Measurements from ENCODE around the gene MIPEP.

The MIPEP gene

GRCh38 chr13:23850134-23850533 lies 39.1 kb downstream of the MIPEP start:
- POLR2A ChIA-PET = no interaction called here
- no peak for TF ChIP-seq PRDM2 (tag by site-specific recombination; IDR thresholded peaks at IDR 0.05; ENCODE audit: borderline replicate concordance)
- TF ChIP-seq ZNF280D (tag by site-specific recombination; IDR thresholded peaks at IDR 0.05) = no peak
- no peak for TF ChIP-seq EGR2 (tag by site-specific recombination; IDR thresholded peaks at IDR 0.05; ENCODE audit: low read depth)
- TF ChIP-seq ZNF658 (tag by site-specific recombination; IDR thresholded peaks at IDR 0.05) = no peak
- TF ChIP-seq ZNF585B (tag by site-specific recombination; IDR thresholded peaks at IDR 0.05) = no peak
- TF ChIP-seq ZNF354C (tag by site-specific recombination; IDR thresholded peaks at IDR 0.05; ENCODE audit: borderline replicate concordance, low read depth) = no peak
- TF ChIP-seq ZSCAN18 (tag by site-specific recombination; IDR thresholded peaks at IDR 0.05) = no peak
- TF ChIP-seq ZNF132 (tag by site-specific recombination; IDR thresholded peaks at IDR 0.05; ENCODE audit: borderline replicate concordance) = no peak
- TF ChIP-seq ZNF391 (tag by site-specific recombination; IDR thresholded peaks at IDR 0.05; ENCODE audit: borderline replicate concordance, low read depth) = no peak
- H3K4me1 ChIP-seq (ENCODE audit: control insufficient read depth, insufficient read depth, low read length) = no peaks in the 10 kb centered on the region
- no peaks in the 10 kb centered on the region for H3K9me3 ChIP-seq (ENCODE audit: control insufficient read depth, insufficient read depth, low read depth, low read length)
- no peak overlapping the region for H3K27ac ChIP-seq (ENCODE audit: extremely low read depth, low read depth, low read length)
- CTCF ChIA-PET = no interaction called here
- no peak overlapping the region for H3K4me3 ChIP-seq (ENCODE audit: low read depth, low read length)
- no peaks in the 10 kb centered on the region for H3K36me3 ChIP-seq (ENCODE audit: control insufficient read depth in 2 of 2, insufficient read depth in 1 of 2, low read length in 2 of 2)

GRCh38 chr13:23849670-23850069 lies 39.5 kb downstream of the MIPEP start:
- no peak overlapping the region for H3K4me3 ChIP-seq (ENCODE audit: low read depth, low read length)
- no peaks in the 10 kb centered on the region for H3K36me3 ChIP-seq (ENCODE audit: control insufficient read depth in 2 of 2, insufficient read depth in 1 of 2, low read length in 2 of 2)
- ChIA-PET POLR2A (no interaction called here), CTCF (no interaction called here)
- H3K27ac ChIP-seq (ENCODE audit: extremely low read depth, low read depth, low read length) = no peak overlapping the region
- no peaks in the 10 kb centered on the region for H3K4me1 ChIP-seq (ENCODE audit: control insufficient read depth, insufficient read depth, low read length)
- H3K9me3 ChIP-seq (ENCODE audit: control insufficient read depth, insufficient read depth, low read depth, low read length) = no peaks in the 10 kb centered on the region
- TF ChIP-seq ZNF776 (tag by site-specific recombination; IDR thresholded peaks at IDR 0.05; ENCODE audit: borderline replicate concordance) = no peak
- TF ChIP-seq GLI4 (tag by site-specific recombination; IDR thresholded peaks at IDR 0.05) = no peak
- TF ChIP-seq ZNF560 (tag by site-specific recombination; IDR thresholded peaks at IDR 0.05; ENCODE audit: borderline replicate concordance) = no peak
- no peak for TF ChIP-seq ZNF175 (tag by site-specific recombination; IDR thresholded peaks at IDR 0.05)
- TF ChIP-seq ZNF707 (tag by site-specific recombination; IDR thresholded peaks at IDR 0.05) = no peak
- no peak for TF ChIP-seq ZNF521 (tag by site-specific recombination; IDR thresholded peaks at IDR 0.05)
- TF ChIP-seq ZNF266 (tag by site-specific recombination; IDR thresholded peaks at IDR 0.05; ENCODE audit: low read depth) = no peak
- TF ChIP-seq ZNF473 (tag by site-specific recombination; IDR thresholded peaks at IDR 0.05) = no peak
- TF ChIP-seq SALL2 (tag by site-specific recombination; IDR thresholded peaks at IDR 0.05; ENCODE audit: borderline replicate concordance) = no peak
- TF ChIP-seq ZNF146 (tag by site-specific recombination; IDR thresholded peaks at IDR 0.05) = no peak
- TF ChIP-seq ZNF623 (tag by site-specific recombination; IDR thresholded peaks at IDR 0.05) = no peak
- no peak for TF ChIP-seq ZNF837 (tag by site-specific recombination; IDR thresholded peaks at IDR 0.05)
- TF ChIP-seq ZNF423 (tag by site-specific recombination; IDR thresholded peaks at IDR 0.05) = no peak
- no peak for TF ChIP-seq AEBP2 (tag by site-specific recombination; IDR thresholded peaks at IDR 0.05; ENCODE audit: borderline replicate concordance)
- no peak for TF ChIP-seq FEZF1 (tag by site-specific recombination; IDR thresholded peaks at IDR 0.05)
- TF ChIP-seq ZBTB1 (tag by site-specific recombination; IDR thresholded peaks at IDR 0.05) = no peak

Measured in HEK293 (cell line).